Osteoblast (primary cell): ENCODE results near the gene TTLL10. TPM values are rescaled to one million over a fixed set of nuclear protein-coding genes. Genes with fewer than 3 reads are reported as not detected.

ENCODE experiments used
- DNase-seq: peaks from one replicate; pipeline ENCODE4 v3.0.0; 2011; ENCODE audit warnings: low spot score, mixed read lengths; ENCODE audit not compliant: insufficient read length; ENCODE audit errors: missing footprints
- H2AFZ ChIP-seq: 2 replicates; pipeline ENCODE4 v1.6.0; 2011; ENCODE audit warnings: mild to moderate bottlenecking, low read length
- H3K27ac ChIP-seq: 2 replicates; pipeline ENCODE4 v1.5.1; 2011; ENCODE audit warnings: mild to moderate bottlenecking, low read depth, low read length, moderate library complexity
- H3K27me3 ChIP-seq: 2 replicates; pipeline ENCODE4 v1.6.0; 2012; ENCODE audit warnings: mild to moderate bottlenecking, control low read depth, inconsistent platforms, low read length, moderate library complexity; ENCODE audit not compliant: insufficient read depth
- H3K36me3 ChIP-seq: 2 replicates; pipeline ENCODE4 v1.5.1; 2011; ENCODE audit warnings: mild to moderate bottlenecking, low read length, control low read depth, moderate library complexity; ENCODE audit not compliant: insufficient read depth
- H3K4me1 ChIP-seq: 2 replicates; pipeline ENCODE4 v1.5.1; 2011; ENCODE audit warnings: mild to moderate bottlenecking, low read length, control low read depth, moderate library complexity; ENCODE audit not compliant: insufficient read depth
- H3K4me2 ChIP-seq: 2 replicates; pipeline ENCODE4 v1.6.0; 2011; ENCODE audit warnings: mild to moderate bottlenecking, low read length; ENCODE audit not compliant: insufficient read depth
- H3K4me3 ChIP-seq: fragments of 200-600 bp; sonication (generic); 3 replicates; pipeline ENCODE4 v1.5.1; 2012; ENCODE audit warnings: mild to moderate bottlenecking, low read length, inconsistent platforms; ENCODE audit not compliant: insufficient read depth
- H3K79me2 ChIP-seq: 2 replicates; pipeline ENCODE4 v1.6.0; 2012; ENCODE audit warnings: mild to moderate bottlenecking, low read length, control low read depth, inconsistent platforms; ENCODE audit not compliant: insufficient read depth
- H3K9me3 ChIP-seq: 2 replicates; pipeline ENCODE4 v1.5.1; 2011; ENCODE audit warnings: low read depth, low read length, control low read depth
- H4K20me1 ChIP-seq: 2 replicates; pipeline ENCODE4 v1.6.0; 2012; ENCODE audit warnings: mild to moderate bottlenecking, low read length, control low read depth; ENCODE audit not compliant: insufficient read depth
- CTCF ChIP-seq: IDR thresholded peaks from 2 replicates; pipeline ENCODE4 v1.5.1; 2011; ENCODE audit warnings: mild to moderate bottlenecking, low read depth, low read length, moderate library complexity; ENCODE audit errors: extremely low read depth
- total RNA-seq: library from RNA; depleted of rRNA; stranded (reverse); fragments of >200 nt; gene quantifications from 2 replicates; pipeline ENCODE4 v1.2.3, GENCODE V29; 2012

The TTLL10 gene
- total RNA-seq, 1 donor = not detected

GRCh38 chr1:1130206-1131120 lies 43.2 kb upstream of the TTLL10 start:
- Histone ChIP-seq H3K4me3 (no peak overlapping the region), H2AFZ (no peak overlapping the region), H3K4me1 (no peaks in the 10 kb centered on the region), H3K27ac (no peak overlapping the region), H3K4me2 (no peak overlapping the region), H3K79me2 (no peaks in the 10 kb centered on the region), H3K9me3 (no peaks in the 10 kb centered on the region), H3K27me3 (no peaks in the 10 kb centered on the region), H4K20me1 (no peaks in the 10 kb centered on the region), H3K36me3 (no peaks in the 10 kb centered on the region)
- no peak for TF ChIP-seq CTCF
- no peak for DNase-seq

- no peaks in the 10 kb centered on the region for H3K4me1 ChIP-seq
- no peak overlapping the region for H3K27ac ChIP-seq
- H3K4me2 ChIP-seq = no peak overlapping the region
- H3K36me3 ChIP-seq = no peaks in the 10 kb centered on the region
- no peak for DNase-seq
- no peaks in the 10 kb centered on the region for H3K79me2 ChIP-seq
- no peak overlapping the region for H2AFZ ChIP-seq
- H3K27me3 ChIP-seq = no peaks in the 10 kb centered on the region
- H4K20me1 ChIP-seq = no peaks in the 10 kb centered on the region
- H3K4me3 ChIP-seq = no peak overlapping the region
- TF ChIP-seq CTCF = no peak
- no peaks in the 10 kb centered on the region for H3K9me3 ChIP-seq
These were observed 41.4 kb upstream of the TTLL10 start for GRCh38 chr1:1132042-1132950.

GRCh38 chr1:1132956-1133750 lies 40.5 kb upstream of the TTLL10 start:
- Histone ChIP-seq H3K27me3 (no peaks in the 10 kb centered on the region), H3K9me3 (no peaks in the 10 kb centered on the region), H3K79me2 (no peaks in the 10 kb centered on the region), H3K27ac (no peak overlapping the region), H4K20me1 (no peaks in the 10 kb centered on the region), H3K36me3 (no peaks in the 10 kb centered on the region), H3K4me2 (no peak overlapping the region), H2AFZ (no peak overlapping the region), H3K4me3 (no peak overlapping the region), H3K4me1 (no peaks in the 10 kb centered on the region)
- DNase-seq = no peak
- no peak for TF ChIP-seq CTCF
